ENCODE measurements around the gene PTK7.

Gene PTK7

GRCh38 chr6:43093436-43094289, 17.5 kb downstream of the PTK7 start:
- TF ChIP-seq CTCF (IDR thresholded peaks at IDR 0.05; ENCODE audit: low read depth, low read length, missing control alignments): no peak
- no peak overlapping the region for H3K4me3 ChIP-seq (ENCODE audit: low read depth, low read length)
- DNase-seq (ENCODE audit: low read depth): no peak

DNA sequence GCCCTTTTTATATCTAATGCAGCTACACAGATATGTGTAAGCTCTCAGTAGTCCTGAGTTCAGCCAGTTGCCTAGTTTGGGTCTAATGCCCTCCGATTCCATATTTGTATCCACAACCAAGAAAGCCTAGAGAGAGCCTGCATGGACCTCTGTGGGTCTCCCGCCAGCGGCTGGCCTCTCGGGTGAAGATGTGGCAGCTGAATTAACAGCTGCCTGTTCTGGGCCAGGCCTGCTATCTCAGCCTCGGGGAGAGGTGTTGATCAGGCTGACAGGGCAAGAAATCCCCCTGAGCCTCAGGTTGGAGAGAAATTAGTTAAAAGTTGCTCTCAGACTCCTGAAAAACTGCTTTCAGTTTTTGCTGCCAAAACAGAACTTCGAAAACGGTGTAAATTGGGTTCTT, 19.8 kb downstream of the PTK7 start:
- DNase-seq (ENCODE audit: low read depth): no peak
- H3K4me3 ChIP-seq (ENCODE audit: low read depth, low read length): no peak overlapping the region
- TF ChIP-seq CTCF (IDR thresholded peaks at IDR 0.05; ENCODE audit: low read depth, low read length, missing control alignments): no peak

DNA sequence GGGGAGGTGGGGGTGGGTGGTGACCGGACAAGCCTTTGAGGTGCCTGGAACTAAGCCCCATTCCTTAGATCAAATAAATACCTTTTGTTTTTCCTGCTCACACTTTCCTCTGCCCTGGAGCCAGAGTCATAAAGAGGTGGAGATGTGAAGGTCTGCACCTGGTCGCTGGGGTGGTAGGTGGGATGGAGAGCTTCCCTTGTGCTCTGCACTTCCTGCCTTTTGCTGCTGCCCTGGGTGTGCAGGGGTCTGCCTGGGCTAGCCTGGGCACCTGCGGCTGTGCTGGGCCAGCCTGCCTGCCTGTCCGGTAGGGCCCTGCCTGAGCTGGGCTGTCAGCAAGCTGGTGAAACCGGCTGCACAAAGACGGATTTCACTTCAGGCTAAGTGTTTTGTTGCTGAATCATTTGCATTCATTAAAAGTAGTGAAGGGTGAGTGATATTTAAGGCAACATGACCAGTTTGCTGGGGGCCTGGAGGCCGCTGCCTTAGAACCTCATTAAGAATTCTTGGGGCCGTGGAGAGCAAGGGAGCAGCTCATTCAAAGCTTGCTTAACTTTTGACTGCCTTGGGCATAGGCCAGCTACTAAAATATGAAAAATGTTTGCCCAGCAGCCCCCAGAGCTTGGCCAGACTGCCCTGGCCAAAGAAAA, 20.5 kb downstream of the PTK7 start:
- no peak for TF ChIP-seq CTCF (IDR thresholded peaks at IDR 0.05; ENCODE audit: low read depth, low read length, missing control alignments)
- H3K4me3 ChIP-seq (ENCODE audit: low read depth, low read length): no peak overlapping the region
- DNase-seq (ENCODE audit: low read depth): no peak

GRCh38 chr6:43097098-43097489, 21.0 kb downstream of the PTK7 start:
- DNase-seq (ENCODE audit: low read depth): no peak
- TF ChIP-seq CTCF (IDR thresholded peaks at IDR 0.05; ENCODE audit: low read depth, low read length, missing control alignments): no peak
- no peak overlapping the region for H3K4me3 ChIP-seq (ENCODE audit: low read depth, low read length)

DNA sequence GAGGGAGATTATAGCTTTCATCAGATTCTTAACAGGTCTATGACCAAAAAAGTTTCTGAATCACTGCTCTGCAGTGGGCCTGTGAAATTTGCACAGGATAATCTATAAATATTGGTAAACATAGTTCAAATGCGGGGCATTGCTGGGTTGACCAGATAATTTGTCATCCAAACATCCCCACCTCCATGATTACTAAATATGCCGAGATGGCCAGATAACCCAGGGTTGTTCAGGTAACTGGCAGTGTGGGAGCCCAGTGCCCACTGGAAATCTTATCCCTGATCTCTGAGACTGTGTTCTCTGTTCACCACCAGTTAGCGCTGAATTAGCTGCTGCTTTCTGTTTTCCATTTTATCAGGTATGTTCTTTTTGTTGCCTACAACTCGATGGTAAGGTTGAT, 21.4 kb downstream of the PTK7 start:
- DNase-seq (ENCODE audit: low read depth): no peak
- no peak overlapping the region for H3K4me3 ChIP-seq (ENCODE audit: low read depth, low read length)
- no peak for TF ChIP-seq CTCF (IDR thresholded peaks at IDR 0.05; ENCODE audit: low read depth, low read length, missing control alignments)

- no peak for TF ChIP-seq CTCF (IDR thresholded peaks at IDR 0.05; ENCODE audit: low read depth, low read length, missing control alignments)
- no peak for DNase-seq (ENCODE audit: low read depth)
- no peak overlapping the region for H3K4me3 ChIP-seq (ENCODE audit: low read depth, low read length)
Measured at GRCh38 chr6:43101497-43101896, 25.4 kb downstream of the PTK7 start.

All from GM12864 (cell line).